Activated CD8-positive, alpha-beta memory T cell treated with anti-CD3 and anti-CD28 coated beads for 24 hours (primary cell): ENCODE results near the gene TMEM140.
"Not testable (repeated sequence)": the region's sequence is repeated elsewhere in the genome, so short reads cannot be mapped to it uniquely, and the experiment has no call there.

ENCODE experiments used
- DNase-seq: peaks from one replicate; pipeline ENCODE4 v3.0.0-alpha.2; 2020

TMEM140 gene

GRCh38 chr7:135147899-135148721 is at the start of gene TMEM140:
TSS of gene TMEM140 (plus strand) at chr7:135148072. CDS start at chr7:135164442, 16,370 bp downstream.
- DNase-seq: peak; percentile 77

GRCh38 chr7:135098391-135098790 is 49.5 kb upstream of the TMEM140 start:
- no peak for DNase-seq

- DNase-seq: no peak
Observed at GRCh38 chr7:135100856-135101255, 47.0 kb upstream of the TMEM140 start.

GRCh38 chr7:135102372-135102771 is 45.5 kb upstream of the TMEM140 start:
- no peak for DNase-seq

- no peak for DNase-seq
Observed at GRCh38 chr7:135109562-135109961, 38.3 kb upstream of the TMEM140 start.

- no peak for DNase-seq
Observed at GRCh38 chr7:135109976-135110375, 37.9 kb upstream of the TMEM140 start.

GRCh38 chr7:135111379-135111778 is 36.5 kb upstream of the TMEM140 start:
- no peak for DNase-seq

GRCh38 chr7:135114622-135115021 is 33.2 kb upstream of the TMEM140 start:
- no peak for DNase-seq

GRCh38 chr7:135117096-135117495 is 30.8 kb upstream of the TMEM140 start:
- no peak for DNase-seq

GRCh38 chr7:135121868-135122267 is 26.0 kb upstream of the TMEM140 start:
- no peak for DNase-seq

GRCh38 chr7:135124631-135125030 is 23.2 kb upstream of the TMEM140 start:
- not testable (repeated sequence) for DNase-seq

- DNase-seq: no peak
Observed at GRCh38 chr7:135128931-135129330, 18.9 kb upstream of the TMEM140 start.

GRCh38 chr7:135129579-135129978 is 18.3 kb upstream of the TMEM140 start:
- no peak for DNase-seq

- DNase-seq: no peak
Observed at GRCh38 chr7:135143885-135144668, 3.8 kb upstream of the TMEM140 start.

GRCh38 chr7:135147341-135147898 is 452 bp upstream of the TMEM140 start:
- peak; percentile 59 for DNase-seq

- DNase-seq: no peak
Observed at GRCh38 chr7:135150072-135150782, 2.4 kb downstream of the TMEM140 start.

- no peak for DNase-seq
Observed at GRCh38 chr7:135151132-135151531, 3.3 kb downstream of the TMEM140 start.

GRCh38 chr7:135151533-135151932 is 3.7 kb downstream of the TMEM140 start:
- no peak for DNase-seq

- DNase-seq: no peak
Observed at GRCh38 chr7:135152442-135152841, 4.6 kb downstream of the TMEM140 start.

- DNase-seq: no peak
Observed at GRCh38 chr7:135154734-135155133, 6.9 kb downstream of the TMEM140 start.

GRCh38 chr7:135156290-135156689 is 8.4 kb downstream of the TMEM140 start:
- DNase-seq: no peak

- no peak for DNase-seq
Observed at GRCh38 chr7:135158141-135158655, 10.3 kb downstream of the TMEM140 start.

GRCh38 chr7:135158874-135159273 is 11.0 kb downstream of the TMEM140 start:
- DNase-seq: no peak
